Measurements from ENCODE around the gene JOSD1.

GRCh38 chr22:38717244-38717643, 16.5 kb upstream of the JOSD1 start:
- TF ChIP-seq, protein P1, sequence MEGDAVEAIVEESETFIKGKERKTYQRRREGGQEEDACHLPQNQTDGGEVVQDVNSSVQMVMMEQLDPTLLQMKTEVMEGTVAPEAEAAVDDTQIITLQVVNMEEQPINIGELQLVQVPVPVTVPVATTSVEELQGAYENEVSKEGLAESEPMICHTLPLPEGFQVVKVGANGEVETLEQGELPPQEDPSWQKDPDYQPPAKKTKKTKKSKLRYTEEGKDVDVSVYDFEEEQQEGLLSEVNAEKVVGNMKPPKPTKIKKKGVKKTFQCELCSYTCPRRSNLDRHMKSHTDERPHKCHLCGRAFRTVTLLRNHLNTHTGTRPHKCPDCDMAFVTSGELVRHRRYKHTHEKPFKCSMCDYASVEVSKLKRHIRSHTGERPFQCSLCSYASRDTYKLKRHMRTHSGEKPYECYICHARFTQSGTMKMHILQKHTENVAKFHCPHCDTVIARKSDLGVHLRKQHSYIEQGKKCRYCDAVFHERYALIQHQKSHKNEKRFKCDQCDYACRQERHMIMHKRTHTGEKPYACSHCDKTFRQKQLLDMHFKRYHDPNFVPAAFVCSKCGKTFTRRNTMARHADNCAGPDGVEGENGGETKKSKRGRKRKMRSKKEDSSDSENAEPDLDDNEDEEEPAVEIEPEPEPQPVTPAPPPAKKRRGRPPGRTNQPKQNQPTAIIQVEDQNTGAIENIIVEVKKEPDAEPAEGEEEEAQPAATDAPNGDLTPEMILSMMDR (IDR thresholded peaks at IDR 0.05) = no peak
- TF ChIP-seq POLR2A (IDR thresholded peaks at IDR 0.05) = no peak
